ENCODE data around the gene KCNQ1OT1. TPM values are rescaled to one million over a fixed set of nuclear protein-coding genes. Genes with fewer than 3 reads are reported as not detected.

KCNQ1OT1 gene
- total RNA-seq, 1 donor from 2014 or later, result 7.0 TPM

- H3K36me3 Mint-ChIP-seq, result peaks cover 30% of the 10 kb centered on the region
- H3K27ac Mint-ChIP-seq, result peak overlapping the region; percentile 0
- H3K9me3 Mint-ChIP-seq, result no peaks in the 10 kb centered on the region
- no peaks in the 10 kb centered on the region for H3K27me3 Mint-ChIP-seq
- no peak overlapping the region for H3K4me3 Mint-ChIP-seq
- H3K4me1 Mint-ChIP-seq (ENCODE audit: unreplicated experiment), result peaks cover 18% of the 10 kb centered on the region
- DNase-seq (ENCODE audit: extremely low spot score, unreplicated experiment), result peak; percentile 18
- TF ChIP-seq, protein P1, sequence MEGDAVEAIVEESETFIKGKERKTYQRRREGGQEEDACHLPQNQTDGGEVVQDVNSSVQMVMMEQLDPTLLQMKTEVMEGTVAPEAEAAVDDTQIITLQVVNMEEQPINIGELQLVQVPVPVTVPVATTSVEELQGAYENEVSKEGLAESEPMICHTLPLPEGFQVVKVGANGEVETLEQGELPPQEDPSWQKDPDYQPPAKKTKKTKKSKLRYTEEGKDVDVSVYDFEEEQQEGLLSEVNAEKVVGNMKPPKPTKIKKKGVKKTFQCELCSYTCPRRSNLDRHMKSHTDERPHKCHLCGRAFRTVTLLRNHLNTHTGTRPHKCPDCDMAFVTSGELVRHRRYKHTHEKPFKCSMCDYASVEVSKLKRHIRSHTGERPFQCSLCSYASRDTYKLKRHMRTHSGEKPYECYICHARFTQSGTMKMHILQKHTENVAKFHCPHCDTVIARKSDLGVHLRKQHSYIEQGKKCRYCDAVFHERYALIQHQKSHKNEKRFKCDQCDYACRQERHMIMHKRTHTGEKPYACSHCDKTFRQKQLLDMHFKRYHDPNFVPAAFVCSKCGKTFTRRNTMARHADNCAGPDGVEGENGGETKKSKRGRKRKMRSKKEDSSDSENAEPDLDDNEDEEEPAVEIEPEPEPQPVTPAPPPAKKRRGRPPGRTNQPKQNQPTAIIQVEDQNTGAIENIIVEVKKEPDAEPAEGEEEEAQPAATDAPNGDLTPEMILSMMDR (conservative IDR thresholded peaks at IDR 0.05), result no peak
Observed at GRCh38 chr11:2668876-2669275, 30.9 kb downstream of the KCNQ1OT1 start.

DNA sequence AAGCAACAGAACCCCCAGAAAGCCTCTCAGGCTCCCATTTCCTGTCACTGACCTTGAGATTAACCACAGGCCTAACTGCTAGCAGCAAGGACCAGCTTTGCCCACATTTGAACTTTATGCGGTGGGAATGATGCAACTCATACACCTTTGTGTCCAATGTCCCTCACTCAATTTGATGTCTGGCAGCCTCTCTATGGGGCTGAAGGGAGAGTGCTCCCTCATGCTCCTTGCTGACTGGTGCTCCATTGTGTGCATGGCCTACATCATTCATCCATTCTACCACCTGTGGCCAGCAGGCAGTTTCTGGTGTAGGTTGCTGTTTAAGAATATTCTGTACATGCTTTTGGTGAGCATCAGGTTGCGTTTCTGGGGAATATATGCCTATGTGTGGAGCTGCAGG is 31.9 kb downstream of the KCNQ1OT1 start:
- Mint-ChIP-seq H3K27ac (no peak overlapping the region), H3K9me3 (no peaks in the 10 kb centered on the region), H3K27me3 (no peaks in the 10 kb centered on the region), H3K4me3 (no peak overlapping the region), H3K36me3 (peaks cover 26% of the 10 kb centered on the region), H3K4me1 (ENCODE audit: unreplicated experiment) (peaks cover 18% of the 10 kb centered on the region)
- no peak for DNase-seq (ENCODE audit: extremely low spot score, unreplicated experiment)
- TF ChIP-seq, protein P1 (conservative IDR thresholded peaks at IDR 0.05), result no peak

- DNase-seq (ENCODE audit: extremely low spot score, unreplicated experiment), result no peak
- Mint-ChIP-seq H3K4me1 (ENCODE audit: unreplicated experiment) (peaks cover 16% of the 10 kb centered on the region), H3K27me3 (no peaks in the 10 kb centered on the region), H3K4me3 (no peak overlapping the region), H3K27ac (no peak overlapping the region), H3K9me3 (no peaks in the 10 kb centered on the region), H3K36me3 (peaks cover 31% of the 10 kb centered on the region)
- TF ChIP-seq, protein P1 (conservative IDR thresholded peaks at IDR 0.05), result no peak
Observed at GRCh38 chr11:2666828-2667570, 32.8 kb downstream of the KCNQ1OT1 start.

DNA sequence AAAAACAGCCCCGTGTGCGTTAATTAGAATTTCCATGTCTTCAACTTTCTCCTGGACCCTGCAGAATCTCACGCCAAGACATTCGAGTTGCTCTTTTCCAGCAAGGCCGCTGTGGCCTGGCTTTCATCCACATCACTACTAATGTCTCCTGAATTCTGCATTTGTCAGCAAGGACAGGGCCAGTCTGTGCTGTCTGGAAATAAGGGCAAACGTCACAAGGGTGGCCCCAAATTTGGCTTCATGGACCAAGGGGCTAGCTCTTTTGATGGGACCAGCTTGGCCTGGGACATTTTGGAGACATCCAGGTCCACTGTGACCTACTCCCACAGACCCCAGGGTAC is 33.4 kb downstream of the KCNQ1OT1 start:
- no peak for DNase-seq (ENCODE audit: extremely low spot score, unreplicated experiment)
- Mint-ChIP-seq H3K4me1 (ENCODE audit: unreplicated experiment) (peaks cover 14% of the 10 kb centered on the region), H3K27me3 (no peaks in the 10 kb centered on the region), H3K27ac (no peak overlapping the region), H3K9me3 (no peaks in the 10 kb centered on the region), H3K36me3 (peaks cover 31% of the 10 kb centered on the region), H3K4me3 (no peak overlapping the region)
- TF ChIP-seq, protein P1 (conservative IDR thresholded peaks at IDR 0.05), result no peak

DNA sequence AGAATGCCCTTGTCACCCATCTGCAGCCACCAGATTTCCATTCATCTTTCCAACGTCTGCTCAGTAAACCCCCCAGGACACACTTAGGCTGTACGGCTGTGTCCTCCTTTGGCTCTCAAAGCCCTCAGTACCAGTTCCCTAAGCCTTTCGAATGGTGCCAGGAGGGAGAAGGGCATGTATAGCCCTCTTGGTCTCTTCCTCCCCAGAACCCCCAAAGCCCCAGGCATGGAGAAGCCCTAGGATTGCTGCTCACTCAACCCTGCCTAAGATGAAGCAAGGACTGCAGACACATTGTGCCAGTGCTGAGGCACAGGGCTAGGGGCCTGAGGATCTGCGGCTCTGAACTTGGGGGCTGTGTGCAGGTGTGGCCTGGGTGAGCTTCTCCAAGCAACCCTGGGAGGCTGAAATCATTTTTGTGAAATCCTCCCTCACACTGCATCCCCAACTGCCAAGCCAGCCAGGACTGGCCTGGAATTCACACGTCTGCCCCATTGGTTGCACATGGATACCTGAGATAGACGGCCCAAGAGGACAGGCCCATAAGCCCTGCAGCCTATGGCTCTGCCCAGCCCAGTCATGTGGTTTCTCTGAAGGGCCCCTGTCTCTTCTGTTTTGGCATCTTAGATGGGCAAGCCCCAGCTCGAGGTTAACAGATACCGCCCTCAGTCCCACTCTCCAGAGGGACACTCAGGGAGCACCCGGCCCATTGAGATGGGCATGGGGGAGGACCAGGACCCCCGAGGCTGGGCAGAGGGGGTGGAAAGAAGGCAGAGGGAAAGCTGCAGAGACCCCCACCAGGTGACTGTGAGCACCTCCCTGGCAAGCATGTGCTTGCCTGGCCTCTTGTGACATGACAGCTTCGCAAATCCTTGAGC is 34.0 kb downstream of the KCNQ1OT1 start:
- Mint-ChIP-seq H3K9me3 (no peaks in the 10 kb centered on the region), H3K27me3 (no peaks in the 10 kb centered on the region), H3K36me3 (peaks cover 29% of the 10 kb centered on the region), H3K27ac (no peak overlapping the region), H3K4me3 (no peak overlapping the region), H3K4me1 (ENCODE audit: unreplicated experiment) (peaks cover 14% of the 10 kb centered on the region)
- DNase-seq (ENCODE audit: extremely low spot score, unreplicated experiment), result no peak
- TF ChIP-seq, protein P1 (conservative IDR thresholded peaks at IDR 0.05), result no peak

Data from type B pancreatic cell (in vitro differentiated cells).